ENCODE measurements around the gene EOMES. TPM values are rescaled to one million over a fixed set of nuclear protein-coding genes. Genes with fewer than 3 reads are reported as not detected.
A peak's percentile ranks its signal among the peaks of the same experiment; 100 is the strongest.

EOMES gene
- total RNA-seq, 1 donor from 2014 or later: not detected

DNA sequence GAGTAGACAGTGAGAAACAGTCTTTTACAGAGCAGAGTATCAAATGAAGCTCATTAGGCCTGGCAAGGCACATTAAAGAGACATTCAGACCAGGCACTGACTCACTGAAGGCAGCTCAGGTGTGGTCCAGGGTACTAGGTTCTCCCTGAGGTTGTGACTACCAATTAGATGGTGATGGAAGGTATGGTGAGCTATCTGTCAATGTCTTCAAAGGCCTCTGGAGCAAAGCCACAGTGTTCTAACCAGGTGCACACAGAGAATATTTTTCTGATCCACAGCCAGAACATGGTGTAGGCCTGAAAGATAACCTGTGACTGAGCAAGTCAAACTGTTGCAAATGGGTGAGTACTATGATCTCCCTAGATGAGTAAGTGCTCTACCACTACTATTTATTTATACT, 51.5 kb downstream of the EOMES start:
- Mint-ChIP-seq H3K4me1 (peaks cover 22% of the 10 kb centered on the region), H3K4me3 (no peak overlapping the region), H3K36me3 (ENCODE audit: low read depth) (no peaks in the 10 kb centered on the region), H3K27me3 (no peaks in the 10 kb centered on the region), H3K27ac (no peak overlapping the region), H3K9me3 (peaks cover 5% of the 10 kb centered on the region)
- CTCF ChIA-PET: no interaction called here
- TF ChIP-seq, protein P1, sequence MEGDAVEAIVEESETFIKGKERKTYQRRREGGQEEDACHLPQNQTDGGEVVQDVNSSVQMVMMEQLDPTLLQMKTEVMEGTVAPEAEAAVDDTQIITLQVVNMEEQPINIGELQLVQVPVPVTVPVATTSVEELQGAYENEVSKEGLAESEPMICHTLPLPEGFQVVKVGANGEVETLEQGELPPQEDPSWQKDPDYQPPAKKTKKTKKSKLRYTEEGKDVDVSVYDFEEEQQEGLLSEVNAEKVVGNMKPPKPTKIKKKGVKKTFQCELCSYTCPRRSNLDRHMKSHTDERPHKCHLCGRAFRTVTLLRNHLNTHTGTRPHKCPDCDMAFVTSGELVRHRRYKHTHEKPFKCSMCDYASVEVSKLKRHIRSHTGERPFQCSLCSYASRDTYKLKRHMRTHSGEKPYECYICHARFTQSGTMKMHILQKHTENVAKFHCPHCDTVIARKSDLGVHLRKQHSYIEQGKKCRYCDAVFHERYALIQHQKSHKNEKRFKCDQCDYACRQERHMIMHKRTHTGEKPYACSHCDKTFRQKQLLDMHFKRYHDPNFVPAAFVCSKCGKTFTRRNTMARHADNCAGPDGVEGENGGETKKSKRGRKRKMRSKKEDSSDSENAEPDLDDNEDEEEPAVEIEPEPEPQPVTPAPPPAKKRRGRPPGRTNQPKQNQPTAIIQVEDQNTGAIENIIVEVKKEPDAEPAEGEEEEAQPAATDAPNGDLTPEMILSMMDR (IDR thresholded peaks at IDR 0.05): no peak
- intact Hi-C loops (cut with micrococcal nuclease): no loop called here
- ATAC-seq (ENCODE audit: low read depth) (no peak), DNase-seq (no peak)
- POLR2A ChIA-PET: no interaction called here

GRCh38 chr3:27669591-27669990, 52.5 kb downstream of the EOMES start:
- POLR2A ChIA-PET: no interaction called here
- no peak overlapping the region for H3K4me3 Mint-ChIP-seq
- peak; percentile 60 for ATAC-seq (ENCODE audit: low read depth)
- H3K27me3 Mint-ChIP-seq: no peaks in the 10 kb centered on the region
- peaks cover 5% of the 10 kb centered on the region for H3K9me3 Mint-ChIP-seq
- H3K27ac Mint-ChIP-seq: no peak overlapping the region
- TF ChIP-seq, protein P1 (IDR thresholded peaks at IDR 0.05): no peak
- CTCF ChIA-PET: no interaction called here
- H3K4me1 Mint-ChIP-seq: peaks cover 22% of the 10 kb centered on the region
- no peaks in the 10 kb centered on the region for H3K36me3 Mint-ChIP-seq (ENCODE audit: low read depth)
- intact Hi-C loops (cut with micrococcal nuclease): loop anchor here (5.0 kb wide), 1 partner anchor 187 kb away; the partner anchor contains the start of gene SLC4A7
- no peak for DNase-seq

- Mint-ChIP-seq H3K36me3 (ENCODE audit: low read depth) (no peaks in the 10 kb centered on the region), H3K4me1 (peaks cover 13% of the 10 kb centered on the region), H3K27me3 (no peaks in the 10 kb centered on the region), H3K9me3 (no peaks in the 10 kb centered on the region), H3K27ac (no peak overlapping the region), H3K4me3 (no peak overlapping the region)
- POLR2A ChIA-PET: no interaction called here
- intact Hi-C loops (cut with micrococcal nuclease): loop anchor here (5.0 kb wide), 1 partner anchor 185 kb away; the partner anchor contains the start of gene SLC4A7
- DNase-seq (no peak), ATAC-seq (ENCODE audit: low read depth) (no peak)
- CTCF ChIA-PET: no interaction called here
- TF ChIP-seq, protein P1 (IDR thresholded peaks at IDR 0.05): no peak
Observed at GRCh38 chr3:27667751-27668150, 54.4 kb downstream of the EOMES start.

DNA sequence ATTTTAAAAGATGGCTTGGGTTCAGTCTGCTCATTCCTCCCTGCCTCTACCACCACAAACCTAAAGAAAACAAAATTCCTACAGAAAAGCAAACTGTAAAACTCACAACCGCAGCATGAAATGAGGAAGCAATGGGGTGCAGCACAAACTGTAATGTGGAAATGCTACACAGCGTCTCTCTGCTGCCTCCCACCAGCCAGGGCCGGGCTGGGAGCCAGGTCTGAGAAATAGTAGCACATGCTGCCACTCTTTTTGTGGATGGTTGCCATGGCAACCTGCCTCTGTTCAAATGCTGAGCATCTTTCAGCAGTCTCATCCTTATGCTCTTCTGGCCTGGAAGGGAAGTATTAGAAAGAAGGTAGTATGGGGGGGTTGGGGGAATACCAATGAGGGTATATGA, 55.4 kb downstream of the EOMES start:
- CTCF ChIA-PET: no interaction called here
- no peak for DNase-seq
- H3K4me3 Mint-ChIP-seq: peak overlapping the region; percentile 39
- H3K27me3 Mint-ChIP-seq: no peaks in the 10 kb centered on the region
- ATAC-seq (ENCODE audit: low read depth): peak; percentile 50
- no peaks in the 10 kb centered on the region for H3K36me3 Mint-ChIP-seq (ENCODE audit: low read depth)
- peaks cover 17% of the 10 kb centered on the region for H3K4me1 Mint-ChIP-seq
- intact Hi-C loops (cut with micrococcal nuclease): loop anchor here (5.0 kb wide), 1 partner anchor 184 kb away; the partner anchor contains the start of gene SLC4A7
- TF ChIP-seq, protein P1 (IDR thresholded peaks at IDR 0.05): no peak
- POLR2A ChIA-PET: no interaction called here
- no peaks in the 10 kb centered on the region for H3K9me3 Mint-ChIP-seq
- H3K27ac Mint-ChIP-seq: peak overlapping the region; percentile 47

- DNase-seq: no peak
- ChIA-PET CTCF (no interaction called here), POLR2A (no interaction called here)
- intact Hi-C loops (cut with micrococcal nuclease): loop anchor here (5.0 kb wide), 1 partner anchor 184 kb away; the partner anchor contains the start of gene SLC4A7
- Mint-ChIP-seq H3K36me3 (ENCODE audit: low read depth) (no peaks in the 10 kb centered on the region), H3K27me3 (no peaks in the 10 kb centered on the region), H3K4me1 (peaks cover 20% of the 10 kb centered on the region), H3K27ac (peak overlapping the region; percentile 47), H3K4me3 (peak overlapping the region; percentile 39), H3K9me3 (no peaks in the 10 kb centered on the region)
- ATAC-seq (ENCODE audit: low read depth): peak; percentile 14
- TF ChIP-seq, protein P1 (IDR thresholded peaks at IDR 0.05): no peak
Observed at GRCh38 chr3:27666272-27666671, 55.9 kb downstream of the EOMES start.

Other genes starting within 250 kb of the EOMES start
- 24.3 and 31.3 TPM in 2 replicates for gene SLC4A7, start 237.9 kb downstream of the EOMES start, total RNA-seq